BE2C (cell line): Measurements from ENCODE around the gene PGGT1B.
A peak's percentile ranks its signal among the peaks of the same experiment; 100 is the strongest.

Source experiments
- DNase-seq: peaks from one replicate; pipeline ENCODE4 v3.0.0-alpha.2; 2020
- H3K27me3 ChIP-seq: fragments of 250-450 bp; sonication (Bioruptor Pico); 2 replicates; pipeline ENCODE4 v1.5.1; 2020; ENCODE audit warnings: mild to moderate bottlenecking
- H3K36me3 ChIP-seq: fragments of 250-450 bp; sonication (Bioruptor Pico); 2 replicates; pipeline ENCODE4 v1.5.1; 2020; ENCODE audit warnings: mild to moderate bottlenecking
- H3K4me1 ChIP-seq: fragments of 250-450 bp; sonication (Bioruptor Pico); 2 replicates; pipeline ENCODE4 v1.5.1; 2020
- H3K4me3 ChIP-seq: 2 replicates; pipeline ENCODE4 v1.5.1; 2011; ENCODE audit warnings: low read depth, low read length
- H3K9me3 ChIP-seq: fragments of 250-450 bp; sonication (Bioruptor Pico); 2 replicates; pipeline ENCODE4 v1.5.1; 2020
- TF ChIP-seq, protein P1 (sequence below): IDR thresholded peaks from 2 replicates; pipeline ENCODE4 v1.5.1; 2012; ENCODE audit warnings: mild to moderate bottlenecking, low read depth, low read length

PGGT1B gene

DNA sequence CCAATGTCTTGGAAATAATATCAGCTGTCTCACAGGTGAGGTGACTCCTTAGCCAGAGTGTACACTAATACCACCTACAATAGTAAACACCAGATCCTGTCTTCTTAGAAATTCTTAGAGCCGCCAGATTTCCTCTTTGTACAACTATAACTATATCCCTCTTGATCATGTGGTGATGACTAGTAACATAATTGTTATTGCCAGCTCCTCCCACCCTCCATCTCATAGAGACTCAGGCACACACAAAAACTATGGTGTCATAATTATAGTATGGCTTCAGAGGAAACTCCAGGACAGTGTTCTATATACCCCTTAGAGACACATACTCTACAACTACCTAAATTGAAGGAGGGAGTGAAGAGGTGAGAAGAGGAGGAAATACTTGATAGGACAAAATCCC lies 33.1 kb downstream of the PGGT1B start:
- H3K4me3 ChIP-seq = no peak overlapping the region
- H3K27me3 ChIP-seq = no peaks in the 10 kb centered on the region
- TF ChIP-seq, protein P1, sequence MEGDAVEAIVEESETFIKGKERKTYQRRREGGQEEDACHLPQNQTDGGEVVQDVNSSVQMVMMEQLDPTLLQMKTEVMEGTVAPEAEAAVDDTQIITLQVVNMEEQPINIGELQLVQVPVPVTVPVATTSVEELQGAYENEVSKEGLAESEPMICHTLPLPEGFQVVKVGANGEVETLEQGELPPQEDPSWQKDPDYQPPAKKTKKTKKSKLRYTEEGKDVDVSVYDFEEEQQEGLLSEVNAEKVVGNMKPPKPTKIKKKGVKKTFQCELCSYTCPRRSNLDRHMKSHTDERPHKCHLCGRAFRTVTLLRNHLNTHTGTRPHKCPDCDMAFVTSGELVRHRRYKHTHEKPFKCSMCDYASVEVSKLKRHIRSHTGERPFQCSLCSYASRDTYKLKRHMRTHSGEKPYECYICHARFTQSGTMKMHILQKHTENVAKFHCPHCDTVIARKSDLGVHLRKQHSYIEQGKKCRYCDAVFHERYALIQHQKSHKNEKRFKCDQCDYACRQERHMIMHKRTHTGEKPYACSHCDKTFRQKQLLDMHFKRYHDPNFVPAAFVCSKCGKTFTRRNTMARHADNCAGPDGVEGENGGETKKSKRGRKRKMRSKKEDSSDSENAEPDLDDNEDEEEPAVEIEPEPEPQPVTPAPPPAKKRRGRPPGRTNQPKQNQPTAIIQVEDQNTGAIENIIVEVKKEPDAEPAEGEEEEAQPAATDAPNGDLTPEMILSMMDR = no peak
- no peaks in the 10 kb centered on the region for H3K4me1 ChIP-seq
- H3K9me3 ChIP-seq = no peaks in the 10 kb centered on the region
- DNase-seq = no peak
- peaks cover 2% of the 10 kb centered on the region for H3K36me3 ChIP-seq

GRCh38 chr5:115227281-115227680 lies 35.4 kb downstream of the PGGT1B start:
- Histone ChIP-seq H3K4me1 (no peaks in the 10 kb centered on the region), H3K27me3 (no peaks in the 10 kb centered on the region), H3K4me3 (no peak overlapping the region), H3K9me3 (no peaks in the 10 kb centered on the region), H3K36me3 (peaks cover 2% of the 10 kb centered on the region)
- TF ChIP-seq, protein P1 = no peak
- DNase-seq = no peak

DNA sequence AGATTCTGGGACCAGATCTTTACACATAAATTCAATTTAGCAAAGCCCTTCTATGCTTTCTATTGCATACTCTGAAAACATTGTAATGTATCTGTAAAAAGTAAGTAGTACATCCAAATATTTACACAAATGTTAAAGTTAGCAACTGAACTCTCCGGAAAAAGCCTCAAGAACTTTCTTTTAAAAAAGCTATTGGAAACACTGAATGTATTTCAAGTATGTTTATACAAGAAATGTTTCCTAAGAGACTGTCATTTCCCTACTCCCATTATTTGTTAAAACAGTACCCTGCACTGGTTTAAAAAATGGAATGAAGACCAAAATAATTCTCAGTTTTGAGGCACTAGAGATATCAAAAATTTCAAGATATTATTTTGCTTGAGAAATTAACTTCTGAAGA lies 48.1 kb downstream of the PGGT1B start:
- no peak for DNase-seq
- TF ChIP-seq, protein P1 = no peak
- Histone ChIP-seq H3K4me1 (peaks cover 6% of the 10 kb centered on the region; the same call in 1 of the 2 replicates), H3K36me3 (peaks cover 6% of the 10 kb centered on the region), H3K27me3 (no peaks in the 10 kb centered on the region), H3K4me3 (no peak overlapping the region), H3K9me3 (no peaks in the 10 kb centered on the region)

- TF ChIP-seq, protein P1 = no peak
- H3K27me3 ChIP-seq = no peaks in the 10 kb centered on the region
- no peaks in the 10 kb centered on the region for H3K4me1 ChIP-seq
- no peaks in the 10 kb centered on the region for H3K9me3 ChIP-seq
- DNase-seq = no peak
- H3K36me3 ChIP-seq = no peaks in the 10 kb centered on the region; the same call in 1 of the 2 replicates
- H3K4me3 ChIP-seq = no peak overlapping the region
These were observed 53.4 kb downstream of the PGGT1B start for GRCh38 chr5:115209279-115209678.

DNA sequence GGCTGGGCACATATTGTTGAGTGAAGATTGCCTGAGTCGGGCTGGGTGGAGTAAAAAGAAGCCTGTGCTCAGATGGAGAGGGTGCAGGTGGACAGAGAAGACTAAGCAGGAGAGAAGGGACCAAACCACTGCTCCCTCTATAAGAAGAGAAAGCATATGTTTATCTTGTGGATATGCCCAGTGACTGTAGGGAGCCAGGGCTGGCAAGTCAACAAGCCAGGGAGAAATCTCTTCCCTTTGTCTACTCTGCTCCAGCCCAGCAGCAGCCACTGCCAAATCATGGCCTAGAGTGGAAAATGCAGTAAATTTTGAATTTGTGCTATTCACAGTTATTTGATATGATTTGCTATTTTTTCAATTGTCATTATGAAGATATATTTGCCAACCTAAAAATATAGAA lies 59.7 kb downstream of the PGGT1B start:
- H3K4me1 ChIP-seq = no peaks in the 10 kb centered on the region
- H3K27me3 ChIP-seq = no peaks in the 10 kb centered on the region
- no peaks in the 10 kb centered on the region for H3K36me3 ChIP-seq
- H3K4me3 ChIP-seq = no peak overlapping the region
- TF ChIP-seq, protein P1 = no peak
- no peak for DNase-seq
- H3K9me3 ChIP-seq = no peaks in the 10 kb centered on the region

- no peak overlapping the region for H3K4me3 ChIP-seq
- no peaks in the 10 kb centered on the region for H3K36me3 ChIP-seq
- DNase-seq = peak; percentile 26
- TF ChIP-seq, protein P1 = no peak
- no peaks in the 10 kb centered on the region for H3K9me3 ChIP-seq
- H3K27me3 ChIP-seq = no peaks in the 10 kb centered on the region
- H3K4me1 ChIP-seq = peaks cover 16% of the 10 kb centered on the region; the same call in 1 of the 2 replicates
These were observed 66.5 kb downstream of the PGGT1B start for GRCh38 chr5:115196161-115196560.
